ENCODE measurements around the gene TCF4. TPM values are rescaled to one million over a fixed set of nuclear protein-coding genes. Genes with fewer than 3 reads are reported as not detected.

Gene TCF4
- total and polyA plus RNA-seq, 2 of the 13 experiments (the other 11 are each of a cell fraction or from before 2014, with no cell fraction given) = not detected

DNA sequence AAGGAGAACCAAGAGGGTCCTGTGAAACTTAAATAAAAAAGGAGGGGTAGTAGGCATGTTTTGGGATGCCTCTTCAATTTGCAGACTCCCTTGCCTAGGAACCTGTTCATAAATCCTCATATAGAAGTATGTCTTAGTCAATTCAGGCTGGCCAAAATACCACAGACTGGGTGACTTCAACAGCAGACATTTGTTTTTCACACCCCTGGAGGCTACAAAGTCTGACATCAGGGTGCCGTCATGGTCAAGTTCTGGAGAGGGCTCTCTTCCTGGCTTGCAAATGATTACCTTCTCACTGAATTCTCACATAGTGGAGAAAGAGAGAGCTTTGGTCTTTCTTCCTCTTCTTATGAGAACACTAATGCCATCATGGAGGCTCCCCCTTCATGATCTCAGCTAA, 4.1 kb upstream of the TCF4 start:
- 0% methylated on average over 1 of the region's 1 CpG for WGBS (ENCODE audit: low lambda C conversion rate)
- no peak overlapping the region for H3K4me3 ChIP-seq (replicated peaks in 1 of 3; ENCODE audit: insufficient read depth in 1 of 3, low read depth in 2 of 3, low read length in 3 of 3)
- no peaks in the 10 kb centered on the region for H3K9me3 ChIP-seq (ENCODE audit: low read length)
- intact Hi-C loops (cut with micrococcal nuclease; ENCODE audit: unreplicated experiment) (no loop called here), in situ Hi-C loops (cut with HindIII; ENCODE audit: extremely low pct_ligation_motif_present, low pct_unique_long_range_greater_than_20kb) (no loop called here)
- DNase-seq (ENCODE audit: low spot score) = no peak
- no peak overlapping the region for H3K9ac ChIP-seq (ENCODE audit: insufficient read depth, low read depth, low read length)
- H3K36me3 ChIP-seq (replicated peaks in 1 of 2; ENCODE audit: control insufficient read depth in 1 of 2, insufficient read depth in 2 of 2, low read length in 2 of 2) = no peaks in the 10 kb centered on the region
- H3K4me2 ChIP-seq (ENCODE audit: low read depth, low read length) = no peak overlapping the region
- no peak for ATAC-seq
- BruUV-seq (replicated peaks) = no TSS peak
- no peaks in the 10 kb centered on the region for H3K4me1 ChIP-seq (ENCODE audit: insufficient read depth, low read length)
- FAIRE-seq = no peak
- H3K27ac ChIP-seq (ENCODE audit: extremely low read length, insufficient read depth, low read length) = no peak overlapping the region
- CTCF ChIA-PET (ENCODE audit: low intra/inter-chr PET ratio, low total read pairs) = no interaction called here
- peaks cover 0 to 14% of the 10 kb centered on the region in 2 experiments; a peak in 2 of 5 replicates for H3K27me3 ChIP-seq (ENCODE audit: control insufficient read depth in 1 of 2, insufficient read depth in 2 of 2, low read length in 2 of 2)
- no peaks in the 10 kb centered on the region for H3K79me2 ChIP-seq (ENCODE audit: insufficient read depth, low read length)
- POLR2A ChIA-PET = no interaction called here
- no peaks in the 10 kb centered on the region for H4K20me1 ChIP-seq (ENCODE audit: insufficient read depth, low read length)
- H2AFZ ChIP-seq (ENCODE audit: low read length) = no peak overlapping the region
- TF ChIP-seq, protein P1, sequence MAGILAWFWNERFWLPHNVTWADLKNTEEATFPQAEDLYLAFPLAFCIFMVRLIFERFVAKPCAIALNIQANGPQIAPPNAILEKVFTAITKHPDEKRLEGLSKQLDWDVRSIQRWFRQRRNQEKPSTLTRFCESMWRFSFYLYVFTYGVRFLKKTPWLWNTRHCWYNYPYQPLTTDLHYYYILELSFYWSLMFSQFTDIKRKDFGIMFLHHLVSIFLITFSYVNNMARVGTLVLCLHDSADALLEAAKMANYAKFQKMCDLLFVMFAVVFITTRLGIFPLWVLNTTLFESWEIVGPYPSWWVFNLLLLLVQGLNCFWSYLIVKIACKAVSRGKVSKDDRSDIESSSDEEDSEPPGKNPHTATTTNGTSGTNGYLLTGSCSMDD (CRISPR knock-in tag; IDR thresholded peaks at IDR 0.05) = no peak
- TF ChIP-seq ZNF766 (CRISPR knock-in tag; IDR thresholded peaks at IDR 0.05; ENCODE audit: borderline replicate concordance) (no peak), GPN1 (CRISPR knock-in tag; IDR thresholded peaks at IDR 0.05; ENCODE audit: borderline replicate concordance) (no peak), SRSF9 (IDR thresholded peaks at IDR 0.05; ENCODE audit: borderline replicate concordance, insufficient read depth, low read depth, low read length, poor library complexity, severe bottlenecking) (no peak), CHCHD3 (CRISPR knock-in tag; IDR thresholded peaks at IDR 0.05) (no peak), ZNF644 (CRISPR knock-in tag; IDR thresholded peaks at IDR 0.05; ENCODE audit: low read depth) (no peak), ZNF230 (CRISPR knock-in tag; IDR thresholded peaks at IDR 0.05) (no peak), ZNF615 (CRISPR knock-in tag; IDR thresholded peaks at IDR 0.05; ENCODE audit: borderline replicate concordance) (no peak), ZNF333 (CRISPR knock-in tag; IDR thresholded peaks at IDR 0.05; ENCODE audit: borderline replicate concordance) (no peak), MLLT10 (CRISPR knock-in tag; IDR thresholded peaks at IDR 0.05) (no peak), POLR2AphosphoS5 (IDR thresholded peaks at IDR 0.05; ENCODE audit: low read depth, low read length) (no peak), ZNF614 (CRISPR knock-in tag; IDR thresholded peaks at IDR 0.05; ENCODE audit: borderline replicate concordance) (no peak), PCBP2 (optimal IDR thresholded peaks at IDR 0.05; ENCODE audit: low read depth, low read length, poor library complexity, severe bottlenecking) (no peak), ZNF180 (CRISPR knock-in tag; IDR thresholded peaks at IDR 0.05; ENCODE audit: borderline replicate concordance, low read depth) (no peak)
- TF ChIP-seq, protein P2, sequence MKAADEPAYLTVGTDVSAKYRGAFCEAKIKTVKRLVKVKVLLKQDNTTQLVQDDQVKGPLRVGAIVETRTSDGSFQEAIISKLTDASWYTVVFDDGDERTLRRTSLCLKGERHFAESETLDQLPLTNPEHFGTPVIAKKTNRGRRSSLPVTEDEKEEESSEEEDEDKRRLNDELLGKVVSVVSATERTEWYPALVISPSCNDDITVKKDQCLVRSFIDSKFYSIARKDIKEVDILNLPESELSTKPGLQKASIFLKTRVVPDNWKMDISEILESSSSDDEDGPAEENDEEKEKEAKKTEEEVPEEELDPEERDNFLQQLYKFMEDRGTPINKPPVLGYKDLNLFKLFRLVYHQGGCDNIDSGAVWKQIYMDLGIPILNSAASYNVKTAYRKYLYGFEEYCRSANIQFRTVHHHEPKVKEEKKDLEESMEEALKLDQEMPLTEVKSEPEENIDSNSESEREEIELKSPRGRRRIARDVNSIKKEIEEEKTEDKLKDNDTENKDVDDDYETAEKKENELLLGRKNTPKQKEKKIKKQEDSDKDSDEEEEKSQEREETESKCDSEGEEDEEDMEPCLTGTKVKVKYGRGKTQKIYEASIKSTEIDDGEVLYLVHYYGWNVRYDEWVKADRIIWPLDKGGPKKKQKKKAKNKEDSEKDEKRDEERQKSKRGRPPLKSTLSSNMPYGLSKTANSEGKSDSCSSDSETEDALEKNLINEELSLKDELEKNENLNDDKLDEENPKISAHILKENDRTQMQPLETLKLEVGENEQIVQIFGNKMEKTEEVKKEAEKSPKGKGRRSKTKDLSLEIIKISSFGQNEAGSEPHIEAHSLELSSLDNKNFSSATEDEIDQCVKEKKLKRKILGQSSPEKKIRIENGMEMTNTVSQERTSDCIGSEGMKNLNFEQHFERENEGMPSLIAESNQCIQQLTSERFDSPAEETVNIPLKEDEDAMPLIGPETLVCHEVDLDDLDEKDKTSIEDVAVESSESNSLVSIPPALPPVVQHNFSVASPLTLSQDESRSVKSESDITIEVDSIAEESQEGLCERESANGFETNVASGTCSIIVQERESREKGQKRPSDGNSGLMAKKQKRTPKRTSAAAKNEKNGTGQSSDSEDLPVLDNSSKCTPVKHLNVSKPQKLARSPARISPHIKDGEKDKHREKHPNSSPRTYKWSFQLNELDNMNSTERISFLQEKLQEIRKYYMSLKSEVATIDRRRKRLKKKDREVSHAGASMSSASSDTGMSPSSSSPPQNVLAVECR (CRISPR knock-in tag; IDR thresholded peaks at IDR 0.05; ENCODE audit: borderline replicate concordance) = no peak
- TF ChIP-seq, protein P3, sequence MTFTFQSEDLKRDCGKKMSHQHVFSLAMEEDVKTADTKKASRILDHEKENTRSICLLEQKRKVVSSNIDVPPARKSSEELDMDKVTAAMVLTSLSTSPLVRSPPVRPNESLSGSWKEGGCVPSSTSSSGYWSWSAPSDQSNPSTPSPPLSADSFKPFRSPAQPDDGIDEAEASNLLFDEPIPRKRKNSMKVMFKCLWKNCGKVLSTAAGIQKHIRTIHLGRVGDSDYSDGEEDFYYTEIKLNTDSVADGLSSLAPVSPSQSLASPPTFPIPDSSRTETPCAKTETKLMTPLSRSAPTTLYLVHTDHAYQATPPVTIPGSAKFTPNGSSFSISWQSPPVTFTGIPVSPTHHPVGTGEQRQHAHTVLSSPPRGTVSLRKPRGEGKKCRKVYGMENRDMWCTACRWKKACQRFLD (CRISPR knock-in tag; IDR thresholded peaks at IDR 0.05; ENCODE audit: borderline replicate concordance) = no peak
- TF ChIP-seq, protein P4, sequence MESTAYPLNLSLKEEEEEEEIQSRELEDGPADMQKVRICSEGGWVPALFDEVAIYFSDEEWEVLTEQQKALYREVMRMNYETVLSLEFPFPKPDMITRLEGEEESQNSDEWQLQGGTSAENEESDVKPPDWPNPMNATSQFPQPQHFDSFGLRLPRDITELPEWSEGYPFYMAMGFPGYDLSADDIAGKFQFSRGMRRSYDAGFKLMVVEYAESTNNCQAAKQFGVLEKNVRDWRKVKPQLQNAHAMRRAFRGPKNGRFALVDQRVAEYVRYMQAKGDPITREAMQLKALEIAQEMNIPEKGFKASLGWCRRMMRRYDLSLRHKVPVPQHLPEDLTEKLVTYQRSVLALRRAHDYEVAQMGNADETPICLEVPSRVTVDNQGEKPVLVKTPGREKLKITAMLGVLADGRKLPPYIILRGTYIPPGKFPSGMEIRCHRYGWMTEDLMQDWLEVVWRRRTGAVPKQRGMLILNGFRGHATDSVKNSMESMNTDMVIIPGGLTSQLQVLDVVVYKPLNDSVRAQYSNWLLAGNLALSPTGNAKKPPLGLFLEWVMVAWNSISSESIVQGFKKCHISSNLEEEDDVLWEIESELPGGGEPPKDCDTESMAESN (CRISPR knock-in tag; conservative IDR thresholded peaks at IDR 0.05) = no peak

Measured in HepG2 (cell line).